ENCODE results near the gene PIK3R1. TPM values are rescaled to one million over a fixed set of nuclear protein-coding genes. Genes with fewer than 3 reads are reported as not detected.

PIK3R1 gene
- total RNA-seq, 4 donors from 2014 or later = 132 to 408 (median 221) TPM

DNA sequence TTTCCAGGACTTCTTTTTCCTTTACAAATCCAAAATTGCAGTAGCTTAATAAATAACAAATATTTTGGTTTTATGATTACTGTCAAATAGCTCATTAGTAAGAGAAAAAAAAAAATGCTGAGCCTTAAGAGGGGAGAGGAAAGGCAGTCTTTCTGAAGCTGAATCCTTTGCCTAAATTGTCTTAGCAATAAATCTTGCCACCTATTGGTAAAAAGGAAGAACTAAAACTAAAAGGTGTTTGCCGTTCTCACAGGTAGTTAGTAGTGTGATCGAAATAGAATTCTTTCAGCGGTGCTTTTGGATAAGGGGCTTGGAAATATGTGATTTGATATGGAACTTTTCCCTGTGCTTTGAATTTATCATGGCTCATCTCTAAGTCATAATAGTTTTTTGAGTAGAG is 31.2 kb downstream of the PIK3R1 start:
- TF ChIP-seq, protein P1, sequence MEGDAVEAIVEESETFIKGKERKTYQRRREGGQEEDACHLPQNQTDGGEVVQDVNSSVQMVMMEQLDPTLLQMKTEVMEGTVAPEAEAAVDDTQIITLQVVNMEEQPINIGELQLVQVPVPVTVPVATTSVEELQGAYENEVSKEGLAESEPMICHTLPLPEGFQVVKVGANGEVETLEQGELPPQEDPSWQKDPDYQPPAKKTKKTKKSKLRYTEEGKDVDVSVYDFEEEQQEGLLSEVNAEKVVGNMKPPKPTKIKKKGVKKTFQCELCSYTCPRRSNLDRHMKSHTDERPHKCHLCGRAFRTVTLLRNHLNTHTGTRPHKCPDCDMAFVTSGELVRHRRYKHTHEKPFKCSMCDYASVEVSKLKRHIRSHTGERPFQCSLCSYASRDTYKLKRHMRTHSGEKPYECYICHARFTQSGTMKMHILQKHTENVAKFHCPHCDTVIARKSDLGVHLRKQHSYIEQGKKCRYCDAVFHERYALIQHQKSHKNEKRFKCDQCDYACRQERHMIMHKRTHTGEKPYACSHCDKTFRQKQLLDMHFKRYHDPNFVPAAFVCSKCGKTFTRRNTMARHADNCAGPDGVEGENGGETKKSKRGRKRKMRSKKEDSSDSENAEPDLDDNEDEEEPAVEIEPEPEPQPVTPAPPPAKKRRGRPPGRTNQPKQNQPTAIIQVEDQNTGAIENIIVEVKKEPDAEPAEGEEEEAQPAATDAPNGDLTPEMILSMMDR (IDR thresholded peaks at IDR 0.05; ENCODE audit: low read depth) = no peak

GRCh38 chr5:68247627-68248026 is 32.1 kb downstream of the PIK3R1 start:
- TF ChIP-seq, protein P1 (IDR thresholded peaks at IDR 0.05; ENCODE audit: low read depth) = no peak

DNA sequence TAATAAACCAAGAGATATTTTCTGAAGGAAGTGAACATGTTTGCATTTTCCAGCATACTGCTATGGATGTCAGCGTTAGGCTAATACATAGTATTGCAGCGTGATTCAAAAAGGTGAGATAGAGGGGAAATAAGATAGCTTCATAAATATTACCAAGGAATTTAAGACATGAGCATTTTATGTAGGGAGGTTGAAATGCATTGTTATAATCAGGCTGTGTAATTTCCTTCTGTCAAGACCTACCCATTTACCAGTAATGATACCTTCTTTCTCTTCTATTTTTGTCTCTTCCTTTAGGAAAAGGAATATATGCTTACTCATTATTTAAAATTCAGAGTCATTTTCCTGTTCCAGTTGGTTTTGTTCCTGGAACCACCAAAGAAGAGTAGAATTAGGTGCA is 33.3 kb downstream of the PIK3R1 start:
- TF ChIP-seq, protein P1 (IDR thresholded peaks at IDR 0.05; ENCODE audit: low read depth) = no peak

DNA sequence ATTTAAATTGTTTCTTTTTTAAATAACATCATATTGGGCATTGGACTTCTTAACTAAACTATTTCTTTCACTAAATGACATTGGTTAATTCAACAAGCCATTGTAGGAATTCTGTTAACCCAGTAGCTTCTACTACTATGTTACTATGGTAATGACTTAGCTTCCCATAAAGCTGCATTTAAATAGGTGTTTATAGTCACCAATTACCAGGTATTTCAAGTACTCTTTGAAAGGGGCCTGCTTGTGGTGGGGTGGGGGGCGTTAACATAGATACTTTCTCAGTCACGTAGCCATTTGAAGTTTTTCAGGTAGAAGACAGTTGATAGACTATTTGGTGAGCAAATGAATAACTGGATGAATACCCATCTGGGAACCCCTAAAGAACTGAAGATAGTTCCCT is 34.0 kb downstream of the PIK3R1 start:
- TF ChIP-seq, protein P1 (IDR thresholded peaks at IDR 0.05; ENCODE audit: low read depth) = no peak

DNA sequence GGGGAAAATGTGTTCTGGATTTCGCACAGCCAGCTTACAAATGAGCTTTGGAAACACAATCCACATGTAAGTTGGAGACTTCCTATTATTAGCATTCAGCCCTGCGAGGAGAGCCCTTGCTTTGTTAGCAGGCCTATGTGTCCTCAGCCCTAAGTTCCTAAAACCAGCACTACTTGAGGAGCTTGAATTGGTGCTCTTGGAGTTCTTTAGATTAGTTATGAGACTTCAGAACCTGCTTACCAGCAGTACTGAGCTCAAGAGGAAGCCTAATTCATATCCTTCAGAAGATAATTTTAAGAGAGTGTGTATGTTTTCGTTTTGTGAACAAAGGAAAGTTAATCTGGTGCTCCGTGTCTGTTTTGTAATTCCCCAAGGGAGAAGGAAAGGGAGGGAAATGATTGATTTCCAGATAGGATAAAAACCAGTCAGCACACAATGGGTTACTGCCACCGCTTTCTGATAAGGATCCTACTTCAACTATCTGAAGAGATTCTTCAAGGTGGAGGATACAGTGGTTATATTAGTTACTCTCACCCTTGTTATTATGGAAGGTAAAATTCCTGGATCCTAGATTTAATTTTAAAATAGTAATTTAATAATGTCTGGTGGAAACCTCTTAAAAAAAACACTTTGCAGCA is 35.2 kb downstream of the PIK3R1 start:
- TF ChIP-seq, protein P1 (IDR thresholded peaks at IDR 0.05; ENCODE audit: low read depth) = no peak

DNA sequence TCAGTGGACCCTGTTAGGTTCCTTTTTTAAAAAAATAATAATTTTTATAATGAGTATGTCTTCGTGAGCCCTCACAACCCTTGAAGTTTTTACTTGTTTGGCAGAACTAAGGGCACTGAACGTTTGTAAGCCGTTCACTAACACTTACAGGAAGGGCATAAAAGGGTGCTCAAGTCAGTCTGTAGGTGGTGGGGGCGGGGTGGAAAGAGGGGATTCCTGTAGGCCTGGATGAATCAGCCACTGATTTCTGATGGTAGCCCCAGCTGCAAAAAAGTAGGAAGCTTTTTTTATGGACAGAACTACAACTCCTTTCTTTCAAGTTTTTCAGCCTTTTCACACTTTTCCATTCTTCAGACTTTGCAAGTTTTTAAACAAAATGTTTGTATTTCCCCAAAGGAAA is 35.8 kb downstream of the PIK3R1 start:
- TF ChIP-seq, protein P1 (IDR thresholded peaks at IDR 0.05; ENCODE audit: low read depth) = no peak

DNA sequence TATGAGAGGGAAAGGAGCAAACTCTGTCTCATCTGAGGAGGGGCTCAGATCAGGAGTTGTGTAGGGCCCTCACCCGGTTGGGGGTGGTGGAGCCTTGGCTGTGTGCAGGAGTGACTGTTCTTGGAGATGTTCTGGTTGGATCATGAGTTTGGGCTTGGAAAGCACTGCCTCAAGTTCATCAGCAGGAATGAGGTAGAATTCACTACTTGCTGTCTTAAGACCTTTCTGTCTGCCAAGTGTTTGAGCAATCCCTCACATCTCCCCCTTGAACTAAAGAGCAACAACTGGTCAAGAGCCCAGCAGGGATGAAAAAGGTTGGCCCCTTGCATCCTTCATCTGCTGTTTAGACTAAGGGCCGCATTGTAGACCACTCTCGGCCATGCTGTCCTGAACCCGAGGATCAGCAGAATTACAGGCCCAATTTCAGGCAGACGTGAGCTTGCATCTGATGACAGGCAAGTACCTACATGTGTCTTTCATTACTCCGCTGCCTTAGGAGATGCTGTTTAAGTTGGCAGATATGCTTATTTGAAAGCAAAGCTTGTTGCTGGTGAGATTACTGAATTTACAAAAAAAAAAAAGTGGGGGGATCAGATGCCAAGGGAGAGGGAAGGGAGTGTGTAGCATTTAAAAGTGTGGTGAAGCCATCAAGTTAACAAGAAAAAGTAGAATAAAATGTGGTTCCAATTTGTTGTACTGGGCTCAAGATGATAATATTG is 36.4 kb downstream of the PIK3R1 start:
- TF ChIP-seq, protein P1 (IDR thresholded peaks at IDR 0.05; ENCODE audit: low read depth) = no peak

Measured in subcutaneous adipose tissue (tissue), 4 donors.